Choroid plexus epithelial cell (primary cell): Measurements from ENCODE around the gene BCR.

Experiments
- DNase-seq: peaks from one replicate; pipeline ENCODE4 v3.0.0-alpha.2; 2010; ENCODE audit warnings: low read depth
- H3K4me3 ChIP-seq: 2 replicates; pipeline ENCODE4 v1.5.1; 2011; ENCODE audit warnings: low read depth, mild to moderate bottlenecking, control low read depth, low read length, moderate library complexity
- CTCF ChIP-seq: conservative IDR thresholded peaks from 2 replicates; pipeline ENCODE4 v1.5.1; 2011; ENCODE audit warnings: low read depth, mild to moderate bottlenecking, control low read depth, inconsistent platforms, low read length, moderate library complexity

The BCR gene

DNA sequence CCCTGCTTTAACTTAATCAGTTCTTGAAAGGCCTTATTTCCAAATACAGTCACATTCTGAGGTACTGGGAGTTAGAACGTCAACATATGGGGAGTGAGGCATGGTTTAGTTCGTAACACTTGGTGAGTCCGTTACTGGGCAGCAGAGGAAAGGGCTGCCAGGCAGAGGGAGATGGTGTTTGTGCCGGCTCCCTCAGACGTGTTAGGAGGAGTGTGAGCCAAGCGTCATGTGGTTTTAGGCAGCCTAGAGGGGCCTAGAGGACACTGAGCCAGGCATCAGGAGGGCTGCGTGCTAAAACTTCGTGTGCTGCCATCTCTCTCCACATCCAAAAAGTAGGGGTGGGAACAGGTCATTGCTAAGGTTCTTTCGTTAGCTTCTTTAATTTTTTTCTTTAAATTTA lies 10.2 kb downstream of the BCR start:
- DNase-seq = no peak
- no peak overlapping the region for H3K4me3 ChIP-seq
- no peak for TF ChIP-seq CTCF

DNA sequence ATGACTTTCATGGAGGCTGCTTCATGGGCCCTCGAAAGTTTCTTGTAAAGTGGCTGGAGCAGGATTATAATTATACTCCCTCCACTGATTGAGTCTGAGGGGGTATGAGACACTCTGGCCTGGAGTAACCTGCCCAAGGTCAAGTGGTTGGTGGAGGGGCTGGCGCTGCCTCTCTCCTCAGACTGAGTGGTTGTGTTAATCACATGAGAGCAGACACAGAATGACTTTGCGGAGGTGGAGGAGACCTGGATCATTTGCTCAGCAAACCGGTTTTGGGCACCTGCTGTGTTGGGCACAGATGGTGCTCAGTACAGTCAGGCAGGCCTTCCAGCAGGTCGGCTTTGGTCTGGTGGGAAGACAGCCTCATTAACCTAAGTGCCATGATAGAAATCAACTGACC lies 11.8 kb downstream of the BCR start:
- no peak overlapping the region for H3K4me3 ChIP-seq
- DNase-seq = no peak
- TF ChIP-seq CTCF = no peak

GRCh38 chr22:23192558-23192957 lies 12.2 kb downstream of the BCR start:
- DNase-seq = no peak
- H3K4me3 ChIP-seq = no peak overlapping the region
- no peak for TF ChIP-seq CTCF

DNA sequence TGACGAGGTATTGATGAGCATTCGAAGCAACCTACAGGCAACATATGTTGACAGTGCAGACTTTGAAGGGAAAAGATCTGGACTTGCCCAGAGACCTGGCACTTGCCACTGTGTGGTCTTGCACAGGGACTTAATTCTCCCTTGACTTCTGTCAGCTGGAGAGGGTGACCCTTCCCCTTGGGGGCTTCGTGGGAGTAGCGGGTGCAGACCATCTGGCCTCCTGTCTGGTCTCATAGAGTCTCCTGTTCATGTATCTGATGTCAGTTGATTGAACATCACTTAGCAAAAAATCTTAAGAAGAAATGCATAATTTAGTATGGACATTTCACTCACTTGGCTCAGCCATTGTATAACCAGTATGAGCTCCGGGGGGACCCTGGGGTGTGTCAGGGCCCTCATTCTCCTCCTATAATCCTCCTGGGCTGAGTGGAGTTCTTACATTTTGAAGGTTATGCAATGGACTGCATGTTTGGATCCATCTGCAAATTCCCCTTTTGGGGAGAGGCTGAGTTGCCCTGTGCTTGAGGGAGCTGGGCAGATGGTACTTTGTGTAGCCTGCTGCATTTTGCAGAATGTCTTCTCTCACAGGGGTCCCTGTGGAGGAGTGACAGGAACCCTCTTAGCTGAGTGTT lies 13.0 kb downstream of the BCR start:
- no peak for DNase-seq
- no peak for TF ChIP-seq CTCF
- H3K4me3 ChIP-seq = no peak overlapping the region

DNA sequence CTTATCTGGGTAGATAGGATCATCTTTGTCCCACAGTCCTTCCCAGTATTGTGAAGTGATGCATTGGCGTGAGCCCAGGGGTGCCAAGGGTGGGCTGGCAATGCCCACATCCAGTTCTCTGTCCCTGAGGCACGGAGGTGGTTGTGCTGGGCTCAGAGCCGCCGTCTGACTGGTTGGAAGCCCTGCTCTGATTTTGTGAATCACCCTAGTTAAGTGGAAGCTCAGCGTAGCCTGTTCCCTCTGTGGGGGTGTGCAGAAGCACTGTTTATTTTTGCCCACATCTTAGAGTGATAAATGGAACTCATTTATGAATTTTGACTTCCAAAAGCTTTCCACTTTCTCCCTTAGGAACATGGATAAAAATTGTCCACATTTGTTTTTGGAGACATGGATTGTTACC lies 13.6 kb downstream of the BCR start:
- no peak for DNase-seq
- no peak for TF ChIP-seq CTCF
- no peak overlapping the region for H3K4me3 ChIP-seq

GRCh38 chr22:23196165-23196564 lies 15.9 kb downstream of the BCR start:
- no peak overlapping the region for H3K4me3 ChIP-seq
- no peak for TF ChIP-seq CTCF
- no peak for DNase-seq

GRCh38 chr22:23197836-23198235 lies 17.5 kb downstream of the BCR start:
- no peak overlapping the region for H3K4me3 ChIP-seq
- no peak for TF ChIP-seq CTCF
- no peak for DNase-seq
